WTC11 (cell line): Measurements from ENCODE around the gene MAPK9. TPM values are rescaled to one million over a fixed set of nuclear protein-coding genes. Genes with fewer than 3 reads are reported as not detected.

Experiments used
- ATAC-seq: fragments of 200-7000 bp; cut with Tn5 transposase; 2 replicates; pipeline ENCODE4 v1.10.0; 2021; ENCODE audit warnings: mild to moderate bottlenecking, moderate library complexity
- CTCF ChIA-PET: fragments of 300-600 bp; sonication (Branson Sonifier 250); formaldehyde crosslinking; loops from one replicate; lab custom pipeline; 2021; ENCODE audit warnings: antibody characterized with exemption; lab: Charles Lee
- POLR2A ChIA-PET: fragments of 350-600 bp; sonication (Branson Sonifier 250); formaldehyde crosslinking; loops from one replicate; lab custom pipeline; 2021; ENCODE audit warnings: antibody characterized with exemption; lab: Charles Lee
- DNase-seq: peaks from one replicate; pipeline ENCODE4 v3.0.0; 2021; ENCODE audit warnings: low spot score
- H3K27ac Mint-ChIP-seq: 2 replicates; pipeline ENCODE4 v1.8.0; 2021; ENCODE audit warnings: mixed read lengths
- H3K27me3 Mint-ChIP-seq: 2 replicates; pipeline ENCODE4 v1.8.0; 2021; ENCODE audit warnings: low read depth, mild to moderate bottlenecking, moderate library complexity, mixed read lengths
- H3K36me3 Mint-ChIP-seq: 2 replicates; pipeline ENCODE4 v1.8.0; 2021; ENCODE audit warnings: mixed read lengths
- H3K4me1 Mint-ChIP-seq: 2 replicates; pipeline ENCODE4 v1.8.0; 2022; ENCODE audit warnings: mixed read lengths
- H3K4me3 Mint-ChIP-seq: 2 replicates; pipeline ENCODE4 v1.8.0; 2021; ENCODE audit warnings: mild to moderate bottlenecking, moderate library complexity, mixed read lengths
- H3K9me3 Mint-ChIP-seq: 2 replicates; pipeline ENCODE4 v1.8.0; 2021; ENCODE audit warnings: mixed read lengths
- EMX1 ChIP-seq: fragments of 250-450 bp; sonication (Bioruptor Pico); IDR thresholded peaks from 2 replicates; pipeline ENCODE4 v1.8.0; 2021; ENCODE audit warnings: mild to moderate bottlenecking
- IRF2 ChIP-seq: sonication (generic); formaldehyde crosslinking; IDR thresholded peaks from 2 replicates; pipeline ENCODE4 v1.8.0; 2022; ENCODE audit warnings: low read depth, missing genetic modification reagents, borderline replicate concordance
- KAT7 ChIP-seq: sonication (generic); formaldehyde crosslinking; IDR thresholded peaks from 2 replicates; pipeline ENCODE4 v1.8.1; 2023; ENCODE audit warnings: missing genetic modification reagents, mild to moderate bottlenecking, borderline replicate concordance
- NR1H2 ChIP-seq: sonication (generic); formaldehyde crosslinking; IDR thresholded peaks from 2 replicates; pipeline ENCODE4 v1.9.0; 2021; ENCODE audit warnings: mild to moderate bottlenecking, moderate library complexity, missing genetic modification reagents
- RELA ChIP-seq: sonication (generic); formaldehyde crosslinking; IDR thresholded peaks from 2 replicates; pipeline ENCODE4 v1.8.1; 2022; ENCODE audit warnings: missing genetic modification reagents, mild to moderate bottlenecking, borderline replicate concordance
- SMAD4 ChIP-seq: sonication (generic); formaldehyde crosslinking; IDR thresholded peaks from 2 replicates; pipeline ENCODE4 v1.8.0; 2022; ENCODE audit warnings: mild to moderate bottlenecking, missing genetic modification reagents
- TCF7 ChIP-seq: sonication (generic); formaldehyde crosslinking; IDR thresholded peaks from 2 replicates; pipeline ENCODE4 v1.8.0; 2022; ENCODE audit warnings: mild to moderate bottlenecking, low read depth, missing genetic modification reagents, moderate library complexity
- USF1 ChIP-seq: sonication (generic); formaldehyde crosslinking; IDR thresholded peaks from 2 replicates; pipeline ENCODE4 v1.8.0; 2022; ENCODE audit warnings: mild to moderate bottlenecking, missing genetic modification reagents
- ZBTB21 ChIP-seq: sonication (generic); formaldehyde crosslinking; IDR thresholded peaks from 2 replicates; pipeline ENCODE4 v1.8.1; 2023; ENCODE audit warnings: mild to moderate bottlenecking, missing genetic modification reagents, borderline replicate concordance
- ZNF121 ChIP-seq: sonication (generic); formaldehyde crosslinking; IDR thresholded peaks from 2 replicates; pipeline ENCODE4 v1.8.0; 2023; ENCODE audit warnings: missing genetic modification reagents
- ZNF138 ChIP-seq: sonication (generic); formaldehyde crosslinking; conservative IDR thresholded peaks from 2 replicates; pipeline ENCODE4 v1.8.1; 2022; ENCODE audit warnings: mild to moderate bottlenecking, moderate library complexity, missing genetic modification reagents
- ZNF219 ChIP-seq: sonication (generic); formaldehyde crosslinking; IDR thresholded peaks from 2 replicates; pipeline ENCODE4 v1.8.0; 2023; ENCODE audit warnings: missing genetic modification reagents, mild to moderate bottlenecking, borderline replicate concordance
- ZNF232 ChIP-seq: sonication (generic); formaldehyde crosslinking; IDR thresholded peaks from 2 replicates; pipeline ENCODE4 v1.8.0; 2022; ENCODE audit warnings: mild to moderate bottlenecking, missing genetic modification reagents
- ZNF281 ChIP-seq: sonication (generic); formaldehyde crosslinking; IDR thresholded peaks from 2 replicates; pipeline ENCODE4 v1.8.0; 2023; ENCODE audit warnings: mild to moderate bottlenecking, missing genetic modification reagents
- total RNA-seq: library from RNA; stranded (reverse); gene quantifications from 3 replicates; pipeline ENCODE4 v1.2.3, GENCODE V29; 2021
- TF ChIP-seq, protein P1 (sequence below): sonication (generic); formaldehyde crosslinking; IDR thresholded peaks from 2 replicates; pipeline ENCODE4 v1.8.0; 2022; ENCODE audit warnings: mild to moderate bottlenecking, missing genetic modification reagents
- TF ChIP-seq, protein P2 (sequence below): sonication (generic); formaldehyde crosslinking; IDR thresholded peaks from 2 replicates; pipeline ENCODE4 v1.8.1; 2023; ENCODE audit warnings: mild to moderate bottlenecking, missing genetic modification reagents, moderate library complexity
- TF ChIP-seq, protein P3 (sequence below): fragments of 250-450 bp; sonication (Bioruptor Pico); IDR thresholded peaks from 2 replicates; pipeline ENCODE4 v1.8.0; 2021; ENCODE audit warnings: mild to moderate bottlenecking

Gene MAPK9
- total RNA-seq, 1 experiment from 2014 or later, result 42.9 TPM

DNA sequence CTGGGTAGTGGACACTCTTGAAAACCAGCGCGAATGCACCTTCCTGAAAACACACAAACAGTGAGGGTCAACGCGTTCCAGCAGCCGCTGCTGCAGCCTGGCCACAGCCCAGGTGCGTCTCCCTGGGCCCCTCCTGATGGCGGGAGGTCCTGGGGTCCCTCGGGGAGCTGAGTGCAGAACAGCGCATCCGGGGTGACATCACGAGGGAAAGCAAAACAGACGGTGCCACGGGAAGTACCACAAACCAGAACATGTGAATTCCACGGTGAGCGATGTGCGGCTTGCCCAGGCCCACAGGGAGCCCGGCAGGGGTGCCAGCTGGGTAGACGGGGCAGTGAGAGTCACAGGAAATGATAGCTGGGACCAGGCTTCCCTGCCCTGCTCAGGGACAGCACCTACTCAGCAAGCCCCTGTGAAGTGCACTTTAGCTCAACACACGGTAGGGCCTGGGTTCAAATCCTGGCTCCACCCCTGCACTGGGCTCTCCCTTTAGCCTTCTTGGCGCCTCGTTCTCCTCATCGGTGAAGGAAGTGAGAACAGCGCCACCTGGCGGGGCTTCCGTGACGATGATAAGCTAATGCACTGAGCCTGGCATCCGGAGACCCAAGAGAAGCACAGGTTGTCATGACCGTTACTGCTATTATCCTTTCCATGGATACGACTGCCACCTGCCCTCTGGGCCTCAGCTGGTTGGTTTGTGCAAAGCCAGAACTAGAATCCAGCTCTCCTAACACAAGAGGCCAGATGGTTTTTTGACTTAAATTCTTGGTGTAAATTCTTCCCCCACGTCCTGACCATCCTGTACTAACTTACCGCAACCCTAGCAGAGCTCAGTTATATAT, 36.6 kb upstream of the MAPK9 start (continued):
- TF ChIP-seq SMAD4, result no peak
- TF ChIP-seq TCF7 (CRISPR knock-in tag), result no peak
- no peak for TF ChIP-seq ZNF138
- TF ChIP-seq, protein P1, sequence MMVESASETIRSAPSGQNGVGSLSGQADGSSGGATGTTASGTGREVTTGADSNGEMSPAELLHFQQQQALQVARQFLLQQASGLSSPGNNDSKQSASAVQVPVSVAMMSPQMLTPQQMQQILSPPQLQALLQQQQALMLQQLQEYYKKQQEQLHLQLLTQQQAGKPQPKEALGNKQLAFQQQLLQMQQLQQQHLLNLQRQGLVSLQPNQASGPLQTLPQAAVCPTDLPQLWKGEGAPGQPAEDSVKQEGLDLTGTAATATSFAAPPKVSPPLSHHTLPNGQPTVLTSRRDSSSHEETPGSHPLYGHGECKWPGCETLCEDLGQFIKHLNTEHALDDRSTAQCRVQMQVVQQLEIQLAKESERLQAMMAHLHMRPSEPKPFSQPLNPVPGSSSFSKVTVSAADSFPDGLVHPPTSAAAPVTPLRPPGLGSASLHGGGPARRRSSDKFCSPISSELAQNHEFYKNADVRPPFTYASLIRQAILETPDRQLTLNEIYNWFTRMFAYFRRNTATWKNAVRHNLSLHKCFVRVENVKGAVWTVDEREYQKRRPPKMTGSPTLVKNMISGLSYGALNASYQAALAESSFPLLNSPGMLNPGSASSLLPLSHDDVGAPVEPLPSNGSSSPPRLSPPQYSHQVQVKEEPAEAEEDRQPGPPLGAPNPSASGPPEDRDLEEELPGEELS, result 0 out of 2 replicates have a peak, but pooled peaks have one; percentile 60
- no peak for TF ChIP-seq USF1 (CRISPR knock-in tag)
- no peak for TF ChIP-seq EMX1 (CRISPR knock-in tag)
- TF ChIP-seq ZNF281 (CRISPR knock-in tag), result 0 out of 2 replicates have a peak, but pooled peaks have one; percentile 47
- no peak for TF ChIP-seq ZNF232 (CRISPR knock-in tag)
- TF ChIP-seq ZNF121, result peak; percentile 20; the same call in 1 of the 2 replicates
- no peak for TF ChIP-seq NR1H2 (CRISPR knock-in tag)
- TF ChIP-seq, protein P2, sequence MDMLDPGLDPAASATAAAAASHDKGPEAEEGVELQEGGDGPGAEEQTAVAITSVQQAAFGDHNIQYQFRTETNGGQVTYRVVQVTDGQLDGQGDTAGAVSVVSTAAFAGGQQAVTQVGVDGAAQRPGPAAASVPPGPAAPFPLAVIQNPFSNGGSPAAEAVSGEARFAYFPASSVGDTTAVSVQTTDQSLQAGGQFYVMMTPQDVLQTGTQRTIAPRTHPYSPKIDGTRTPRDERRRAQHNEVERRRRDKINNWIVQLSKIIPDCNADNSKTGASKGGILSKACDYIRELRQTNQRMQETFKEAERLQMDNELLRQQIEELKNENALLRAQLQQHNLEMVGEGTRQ (CRISPR knock-in tag), result no peak

- peaks cover 90% of the 10 kb centered on the region for H3K36me3 Mint-ChIP-seq
- DNase-seq (no peak), ATAC-seq (no peak)
- peaks cover 57% of the 10 kb centered on the region for H3K4me1 Mint-ChIP-seq
- TF ChIP-seq RELA (no peak), IRF2 (CRISPR knock-in tag) (no peak)
- ChIA-PET CTCF (no interaction called here), POLR2A (no interaction called here)
- H3K27ac Mint-ChIP-seq, result peak overlapping the region; percentile 82
- H3K27me3 Mint-ChIP-seq, result no peaks in the 10 kb centered on the region
- no peak overlapping the region for H3K4me3 Mint-ChIP-seq
- H3K9me3 Mint-ChIP-seq, result no peaks in the 10 kb centered on the region
These were observed 35.2 kb upstream of the MAPK9 start for GRCh38 chr5:180326989-180327565.

DNA sequence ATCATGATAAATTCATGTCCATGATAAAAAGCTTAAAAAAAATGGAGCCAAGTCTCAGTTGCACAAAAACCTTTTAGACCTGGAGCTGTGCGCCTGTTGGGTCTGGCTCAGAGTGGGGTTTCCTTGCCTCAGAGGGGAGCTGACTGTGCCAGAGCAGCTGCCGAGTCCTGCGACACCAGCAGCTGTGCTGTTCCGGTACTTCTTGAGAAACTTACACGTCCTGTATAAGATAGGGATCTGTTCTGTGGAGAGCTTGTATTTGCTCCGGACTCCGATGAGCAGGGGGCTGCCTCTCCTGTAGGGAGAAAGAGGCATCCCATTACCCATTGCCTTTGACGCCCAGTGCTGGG, 32.7 kb upstream of the MAPK9 start:
- CTCF ChIA-PET, result interaction anchor here (1.5 to 2.0 kb wide), 4 partner anchors 9 to 31 kb away, joined by 4 to 7 read pairs (median 7); no protein-coding TSS in a partner anchor
- POLR2A ChIA-PET, result no interaction called here

More for the DNA sequence above, 32.7 kb upstream of the MAPK9 start:
- peaks cover 35% of the 10 kb centered on the region for H3K4me1 Mint-ChIP-seq
- peaks cover 88% of the 10 kb centered on the region for H3K36me3 Mint-ChIP-seq
- no peak overlapping the region for H3K4me3 Mint-ChIP-seq
- no peak for ATAC-seq
- H3K9me3 Mint-ChIP-seq, result no peaks in the 10 kb centered on the region
- peak overlapping the region; percentile 51 for H3K27ac Mint-ChIP-seq
- H3K27me3 Mint-ChIP-seq, result no peaks in the 10 kb centered on the region
- TF ChIP-seq ZNF219 (CRISPR knock-in tag) (no peak), KAT7 (CRISPR knock-in tag) (no peak), ZBTB21 (CRISPR knock-in tag) (no peak)
- TF ChIP-seq, protein P3, sequence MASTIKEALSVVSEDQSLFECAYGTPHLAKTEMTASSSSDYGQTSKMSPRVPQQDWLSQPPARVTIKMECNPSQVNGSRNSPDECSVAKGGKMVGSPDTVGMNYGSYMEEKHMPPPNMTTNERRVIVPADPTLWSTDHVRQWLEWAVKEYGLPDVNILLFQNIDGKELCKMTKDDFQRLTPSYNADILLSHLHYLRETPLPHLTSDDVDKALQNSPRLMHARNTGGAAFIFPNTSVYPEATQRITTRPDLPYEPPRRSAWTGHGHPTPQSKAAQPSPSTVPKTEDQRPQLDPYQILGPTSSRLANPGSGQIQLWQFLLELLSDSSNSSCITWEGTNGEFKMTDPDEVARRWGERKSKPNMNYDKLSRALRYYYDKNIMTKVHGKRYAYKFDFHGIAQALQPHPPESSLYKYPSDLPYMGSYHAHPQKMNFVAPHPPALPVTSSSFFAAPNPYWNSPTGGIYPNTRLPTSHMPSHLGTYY, result no peak
- DNase-seq, result no peak
